C4-2B (cell line): ENCODE results near the gene SLC2A9.

Experiments
- H3K27ac ChIP-seq: fragments of 450-650 bp; 2 replicates; pipeline ENCODE4 v1.5.1; 2017
- ZFX ChIP-seq: fragments of 450-650 bp; IDR thresholded peaks from 2 replicates; pipeline ENCODE4 v1.6.1; 2017
- TF ChIP-seq, protein P1 (sequence below): fragments of 450-650 bp; conservative IDR thresholded peaks from 2 replicates; pipeline ENCODE4 v1.5.1; 2017; ENCODE audit warnings: mild to moderate bottlenecking

SLC2A9 gene

DNA sequence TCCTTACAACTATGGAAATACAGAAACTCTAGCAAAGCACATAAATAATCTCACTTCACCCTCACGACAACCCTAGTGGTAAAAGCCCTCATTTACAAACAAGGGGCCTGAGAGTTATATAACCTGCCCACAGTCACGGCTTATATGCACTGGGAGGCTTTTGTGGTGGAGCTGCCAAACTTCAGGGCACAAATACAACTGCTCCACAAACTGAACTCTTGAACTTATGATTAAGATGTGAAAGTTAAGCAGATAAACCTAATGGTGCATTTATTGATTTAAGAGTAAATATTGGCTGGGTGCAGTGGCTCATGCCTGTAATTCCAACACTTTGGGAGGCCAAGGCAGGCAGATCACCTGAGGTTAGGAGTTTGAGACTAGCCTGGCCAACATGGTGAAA is 19.0 kb downstream of the SLC2A9 start:
- TF ChIP-seq, protein P1, sequence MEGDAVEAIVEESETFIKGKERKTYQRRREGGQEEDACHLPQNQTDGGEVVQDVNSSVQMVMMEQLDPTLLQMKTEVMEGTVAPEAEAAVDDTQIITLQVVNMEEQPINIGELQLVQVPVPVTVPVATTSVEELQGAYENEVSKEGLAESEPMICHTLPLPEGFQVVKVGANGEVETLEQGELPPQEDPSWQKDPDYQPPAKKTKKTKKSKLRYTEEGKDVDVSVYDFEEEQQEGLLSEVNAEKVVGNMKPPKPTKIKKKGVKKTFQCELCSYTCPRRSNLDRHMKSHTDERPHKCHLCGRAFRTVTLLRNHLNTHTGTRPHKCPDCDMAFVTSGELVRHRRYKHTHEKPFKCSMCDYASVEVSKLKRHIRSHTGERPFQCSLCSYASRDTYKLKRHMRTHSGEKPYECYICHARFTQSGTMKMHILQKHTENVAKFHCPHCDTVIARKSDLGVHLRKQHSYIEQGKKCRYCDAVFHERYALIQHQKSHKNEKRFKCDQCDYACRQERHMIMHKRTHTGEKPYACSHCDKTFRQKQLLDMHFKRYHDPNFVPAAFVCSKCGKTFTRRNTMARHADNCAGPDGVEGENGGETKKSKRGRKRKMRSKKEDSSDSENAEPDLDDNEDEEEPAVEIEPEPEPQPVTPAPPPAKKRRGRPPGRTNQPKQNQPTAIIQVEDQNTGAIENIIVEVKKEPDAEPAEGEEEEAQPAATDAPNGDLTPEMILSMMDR = no peak
- no peak for TF ChIP-seq ZFX
- H3K27ac ChIP-seq = no peak overlapping the region

DNA sequence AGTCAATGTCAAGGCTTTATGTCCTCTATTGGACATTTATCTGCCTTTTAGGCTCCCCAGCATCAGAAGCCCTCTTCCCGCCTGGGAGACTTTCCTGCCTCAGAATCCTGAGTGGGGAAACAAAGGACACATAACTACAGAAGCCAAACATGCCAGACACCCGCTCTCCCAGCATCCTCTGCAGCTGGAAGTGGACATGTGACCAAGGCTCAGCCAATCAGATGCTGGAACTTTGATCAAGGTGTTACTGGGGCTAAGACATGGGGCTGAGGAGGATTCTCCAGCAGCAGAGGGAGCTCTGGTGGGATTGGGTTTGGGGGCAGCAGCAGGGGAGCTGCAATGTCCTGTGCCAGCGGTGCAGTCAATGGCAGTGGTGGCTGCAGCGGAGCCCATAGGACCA is 19.5 kb downstream of the SLC2A9 start:
- TF ChIP-seq, protein P1 = no peak
- no peak for TF ChIP-seq ZFX
- H3K27ac ChIP-seq = no peak overlapping the region

DNA sequence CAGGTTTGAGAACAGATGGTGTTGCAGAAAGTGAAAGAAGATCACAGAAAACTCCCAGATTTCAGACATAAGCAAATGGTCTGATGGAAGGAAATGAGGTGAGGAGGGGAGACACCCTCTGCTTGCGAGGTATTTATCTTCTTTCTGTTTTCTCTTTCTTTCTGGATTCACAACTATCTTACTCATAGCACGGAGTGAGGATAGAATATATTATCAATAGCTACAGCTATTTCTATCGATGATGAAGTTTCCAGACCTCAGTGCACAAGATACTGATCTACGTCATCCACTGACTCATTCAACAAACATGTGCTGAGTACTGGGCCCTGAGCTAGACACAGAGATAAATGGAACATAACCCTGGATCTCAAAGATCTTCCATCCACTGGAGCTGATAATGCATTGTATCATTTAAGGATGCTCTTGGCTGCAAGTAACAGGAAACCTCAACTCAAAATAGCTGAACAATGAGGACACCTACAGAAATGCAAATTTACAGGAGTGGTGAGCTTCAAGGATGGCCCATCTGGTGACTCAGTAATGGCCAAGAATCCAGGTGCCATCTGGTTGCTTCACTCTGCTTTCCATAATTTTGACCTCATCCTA is 21.2 kb downstream of the SLC2A9 start:
- TF ChIP-seq ZFX = no peak
- TF ChIP-seq, protein P1 = no peak
- no peak overlapping the region for H3K27ac ChIP-seq

DNA sequence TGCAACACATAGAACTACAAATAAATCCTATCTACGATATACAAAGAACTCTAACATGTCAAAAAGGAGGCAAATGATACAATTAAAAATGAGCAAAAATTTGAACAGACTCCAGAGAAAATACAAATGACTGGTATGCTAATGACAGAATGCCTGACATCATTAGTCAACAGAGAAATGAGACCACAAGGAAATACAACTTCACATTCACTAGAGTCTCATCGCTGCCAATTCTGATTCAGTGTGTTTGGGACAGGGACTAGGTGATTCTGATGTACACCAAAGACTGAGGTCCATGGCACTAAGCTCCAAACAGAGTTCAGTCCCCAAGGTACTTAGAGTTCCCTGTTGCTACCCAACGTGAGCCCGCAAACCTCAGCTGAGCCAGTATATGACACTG is 23.4 kb downstream of the SLC2A9 start:
- TF ChIP-seq, protein P1 = no peak
- no peak for TF ChIP-seq ZFX
- no peak overlapping the region for H3K27ac ChIP-seq

DNA sequence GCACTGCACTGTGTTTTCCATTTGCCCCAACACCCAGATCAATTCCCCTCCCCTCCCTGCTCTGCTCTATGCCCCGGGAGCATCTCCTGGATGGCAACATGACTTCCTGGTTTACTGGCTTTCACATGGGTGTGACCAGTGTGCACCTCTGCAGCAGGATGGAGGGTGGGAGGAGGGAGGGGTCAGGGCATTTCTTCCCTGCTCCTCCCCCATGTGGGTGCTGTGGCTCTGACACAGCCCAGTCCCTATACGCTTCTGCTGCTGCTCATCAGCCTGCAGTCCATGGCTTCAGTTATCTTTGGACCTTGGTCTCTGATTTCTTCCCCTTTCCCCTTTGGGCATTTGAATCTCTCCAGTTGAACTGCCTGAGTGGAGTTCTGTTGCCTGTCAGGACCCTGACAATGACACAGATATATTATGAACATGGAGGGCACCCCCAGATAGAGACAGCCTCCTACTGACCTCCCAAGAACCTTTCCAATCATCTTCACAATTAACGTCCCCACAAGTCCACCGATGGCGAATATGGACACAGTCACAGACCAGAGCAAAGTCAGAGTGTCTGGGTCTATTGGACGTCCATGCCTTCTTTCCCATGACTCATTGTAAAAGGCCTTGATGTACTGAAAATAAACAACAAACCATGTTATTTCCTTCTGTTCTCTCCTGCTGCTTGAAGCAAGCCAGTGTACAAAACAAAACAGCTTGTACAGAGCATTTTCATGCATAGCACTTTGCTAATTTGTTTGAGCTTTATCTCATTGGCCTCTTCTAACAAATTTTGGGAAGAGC is 24.8 kb downstream of the SLC2A9 start:
- TF ChIP-seq, protein P1 = no peak
- TF ChIP-seq ZFX = no peak
- H3K27ac ChIP-seq = no peak overlapping the region

DNA sequence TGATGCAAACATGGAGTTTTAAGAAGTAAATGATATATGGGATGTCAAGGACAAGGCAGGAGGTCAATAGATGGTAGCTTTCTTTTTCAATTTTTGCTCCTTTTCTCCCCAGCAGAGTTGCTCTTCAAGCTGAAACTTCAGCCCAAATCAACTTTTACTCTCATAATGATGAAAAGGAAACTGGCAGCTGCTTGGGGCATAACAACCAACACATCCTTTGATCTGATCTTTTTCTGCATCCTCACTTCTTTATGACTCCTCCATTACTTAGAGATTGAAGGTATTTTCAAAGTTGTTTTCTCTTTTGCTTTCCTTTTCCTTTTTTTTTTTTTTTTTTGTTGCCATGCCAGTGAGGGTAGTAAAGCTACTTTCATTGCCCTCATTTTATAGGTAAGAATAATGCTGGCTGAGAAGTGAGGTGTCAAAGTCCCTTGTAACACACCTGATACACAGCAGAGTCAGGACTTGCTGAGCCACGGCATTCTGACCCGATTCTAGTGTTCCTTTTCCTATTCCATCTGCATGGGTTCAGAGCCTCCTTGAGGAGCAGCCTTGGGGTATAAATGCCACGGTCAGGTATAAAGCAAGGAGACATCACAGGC is 26.9 kb downstream of the SLC2A9 start:
- no peak overlapping the region for H3K27ac ChIP-seq
- TF ChIP-seq ZFX = no peak
- TF ChIP-seq, protein P1 = no peak
